GM13976 (cell line): ENCODE measurements around the gene PHF2.
A peak's percentile ranks its signal among the peaks of the same experiment; 100 is the strongest.

Experiments used
- DNase-seq: peaks from one replicate; pipeline ENCODE4 v3.0.0; 2012; ENCODE audit warnings: low spot score
- in situ Hi-C: fragments of 300-500 bp; cut with MboI; formaldehyde crosslinking; loops from one replicate; pipeline ENCODE4 v1.12.0; 2022; ENCODE audit warnings: low sequenced_read_pairs, mixed read lengths, inconsistent platforms; ENCODE audit not compliant: unreplicated experiment
- TF ChIP-seq, protein P1 (sequence below): IDR thresholded peaks from 2 replicates; pipeline ENCODE4 v1.5.1; 2012; ENCODE audit warnings: borderline replicate concordance, mild to moderate bottlenecking; ENCODE audit not compliant: insufficient read depth; ENCODE audit errors: extremely low read depth, missing control alignments, control extremely low read depth

PHF2 gene

DNA sequence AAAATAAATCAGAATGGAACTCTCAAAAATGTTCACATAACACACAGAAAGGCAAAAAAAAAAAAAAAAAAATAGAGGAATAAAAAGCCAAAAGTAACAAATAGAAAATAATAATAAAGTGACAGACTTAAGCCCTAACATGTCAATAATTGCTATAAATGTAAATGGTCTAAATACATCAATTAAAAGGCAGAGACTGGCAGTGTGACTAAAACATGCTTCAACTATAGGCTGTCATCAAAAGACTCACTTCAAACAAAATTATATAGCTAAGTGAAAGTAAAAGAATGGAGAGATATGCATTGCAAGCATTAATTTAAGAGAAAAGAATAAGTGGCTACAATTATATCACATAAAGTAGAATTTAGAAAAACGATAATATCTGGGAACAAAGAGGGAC, 114.2 kb downstream of the PHF2 start:
- DNase-seq, result no peak
- in situ Hi-C loops, result loop anchor here (25.0 kb wide), 1 partner anchor 272 kb away; the partner anchor contains the start of gene BARX1
- TF ChIP-seq, protein P1, sequence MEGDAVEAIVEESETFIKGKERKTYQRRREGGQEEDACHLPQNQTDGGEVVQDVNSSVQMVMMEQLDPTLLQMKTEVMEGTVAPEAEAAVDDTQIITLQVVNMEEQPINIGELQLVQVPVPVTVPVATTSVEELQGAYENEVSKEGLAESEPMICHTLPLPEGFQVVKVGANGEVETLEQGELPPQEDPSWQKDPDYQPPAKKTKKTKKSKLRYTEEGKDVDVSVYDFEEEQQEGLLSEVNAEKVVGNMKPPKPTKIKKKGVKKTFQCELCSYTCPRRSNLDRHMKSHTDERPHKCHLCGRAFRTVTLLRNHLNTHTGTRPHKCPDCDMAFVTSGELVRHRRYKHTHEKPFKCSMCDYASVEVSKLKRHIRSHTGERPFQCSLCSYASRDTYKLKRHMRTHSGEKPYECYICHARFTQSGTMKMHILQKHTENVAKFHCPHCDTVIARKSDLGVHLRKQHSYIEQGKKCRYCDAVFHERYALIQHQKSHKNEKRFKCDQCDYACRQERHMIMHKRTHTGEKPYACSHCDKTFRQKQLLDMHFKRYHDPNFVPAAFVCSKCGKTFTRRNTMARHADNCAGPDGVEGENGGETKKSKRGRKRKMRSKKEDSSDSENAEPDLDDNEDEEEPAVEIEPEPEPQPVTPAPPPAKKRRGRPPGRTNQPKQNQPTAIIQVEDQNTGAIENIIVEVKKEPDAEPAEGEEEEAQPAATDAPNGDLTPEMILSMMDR, result no peak

DNA sequence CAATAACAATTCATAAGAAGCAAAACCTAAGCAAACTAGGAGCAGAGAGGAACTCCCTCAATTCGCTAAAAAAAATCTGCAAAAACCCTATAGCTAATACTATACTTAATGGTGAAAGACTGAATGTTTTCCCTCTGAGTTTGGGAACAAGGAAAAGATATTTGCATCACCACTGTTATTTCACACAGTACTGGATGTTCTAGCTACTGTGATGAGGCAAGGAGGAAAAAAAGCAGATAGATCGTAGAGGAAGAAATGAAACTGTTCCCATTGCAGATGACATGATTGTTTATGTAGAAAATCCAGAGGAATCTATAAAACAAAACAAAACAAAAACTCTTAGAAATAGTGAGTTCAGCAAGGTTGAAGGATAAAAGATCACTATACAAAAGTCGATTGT, 116.7 kb downstream of the PHF2 start:
- no peak for DNase-seq
- in situ Hi-C loops, result loop anchor here (25.0 kb wide), 1 partner anchor 269 kb away; the partner anchor contains the start of gene BARX1
- TF ChIP-seq, protein P1, result no peak

DNA sequence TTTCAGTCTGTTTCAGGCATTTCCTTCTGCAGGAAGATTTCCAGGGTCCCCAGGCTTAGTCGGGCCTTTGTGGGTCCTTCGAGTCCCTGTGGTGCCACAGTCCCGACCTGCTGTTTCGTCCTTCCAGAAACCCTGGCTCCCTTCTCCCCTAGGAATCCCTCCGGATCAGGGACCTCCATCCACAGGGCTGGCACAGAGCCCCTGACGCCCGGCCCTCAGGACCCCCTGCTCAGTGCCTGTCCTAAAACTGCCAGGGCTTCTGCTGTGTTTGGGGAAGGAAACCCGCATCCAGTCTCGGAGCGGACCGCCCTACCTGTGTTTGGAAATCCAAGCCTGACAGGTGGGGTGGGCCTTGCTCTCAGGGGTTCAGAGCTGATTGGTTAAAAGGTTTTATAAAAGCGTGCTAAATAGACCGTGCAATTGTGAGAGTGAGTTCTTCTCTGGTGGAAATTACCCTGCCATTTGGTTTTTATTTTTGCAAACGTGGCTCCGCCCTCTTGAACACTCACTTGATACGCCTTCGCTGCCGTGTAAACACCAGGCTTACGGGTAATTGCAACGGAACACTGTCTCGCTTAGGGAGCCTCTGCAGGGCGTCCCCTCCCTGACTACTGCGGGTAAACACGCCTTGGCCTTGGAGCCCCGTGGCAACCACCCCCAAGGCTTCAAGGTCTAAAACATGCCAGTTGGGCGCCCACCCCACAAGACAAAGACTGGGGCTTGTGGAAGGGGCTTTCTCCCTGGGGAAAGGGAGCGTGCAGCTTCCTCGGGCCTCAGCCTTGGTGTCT, 121.2 kb downstream of the PHF2 start:
- in situ Hi-C loops, result loop anchor here (25.0 kb wide), 1 partner anchor 265 kb away; the partner anchor contains the start of gene BARX1
- DNase-seq, result peak; percentile 5
- TF ChIP-seq, protein P1, result no peak

DNA sequence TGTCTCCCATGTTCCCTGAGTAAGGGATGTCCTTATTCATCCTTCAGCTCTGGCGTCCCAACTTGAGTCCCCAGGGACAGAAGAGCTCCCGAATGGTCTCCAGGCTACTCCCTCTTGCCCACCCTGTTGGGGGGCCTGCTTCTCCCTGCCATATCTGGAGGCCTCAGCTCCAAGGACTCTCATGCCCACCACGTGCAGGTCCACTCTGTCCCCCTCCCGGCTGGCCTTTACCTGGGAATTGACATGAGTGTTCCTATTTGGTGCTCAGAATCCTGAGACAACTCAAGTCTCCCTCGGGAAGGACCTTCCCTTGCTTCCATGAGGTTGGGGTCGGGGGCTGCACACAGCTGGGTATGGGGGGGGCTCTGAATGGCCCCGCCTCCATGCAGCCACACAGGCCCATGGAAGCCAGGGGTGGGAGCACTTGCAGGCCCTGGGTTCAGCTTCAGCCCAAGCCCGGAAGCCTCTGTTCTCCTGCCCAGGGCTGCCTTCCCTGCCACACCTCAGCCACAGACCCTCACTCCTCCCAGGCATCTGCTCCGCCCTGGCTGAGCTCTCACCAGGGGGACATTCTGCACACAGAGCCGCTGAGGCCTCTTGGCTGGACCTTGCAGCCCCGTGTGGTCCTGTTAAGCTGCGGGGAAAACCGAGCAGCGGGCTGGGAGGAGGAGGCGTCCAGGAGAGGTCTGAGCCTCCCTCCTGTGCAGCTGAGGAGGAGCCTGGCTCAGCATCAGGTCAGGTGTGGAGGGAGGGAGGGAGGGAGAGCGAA, 121.9 kb downstream of the PHF2 start:
- in situ Hi-C loops, result loop anchor here (25.0 kb wide), 1 partner anchor 264 kb away; the partner anchor contains the start of gene BARX1

DNA sequence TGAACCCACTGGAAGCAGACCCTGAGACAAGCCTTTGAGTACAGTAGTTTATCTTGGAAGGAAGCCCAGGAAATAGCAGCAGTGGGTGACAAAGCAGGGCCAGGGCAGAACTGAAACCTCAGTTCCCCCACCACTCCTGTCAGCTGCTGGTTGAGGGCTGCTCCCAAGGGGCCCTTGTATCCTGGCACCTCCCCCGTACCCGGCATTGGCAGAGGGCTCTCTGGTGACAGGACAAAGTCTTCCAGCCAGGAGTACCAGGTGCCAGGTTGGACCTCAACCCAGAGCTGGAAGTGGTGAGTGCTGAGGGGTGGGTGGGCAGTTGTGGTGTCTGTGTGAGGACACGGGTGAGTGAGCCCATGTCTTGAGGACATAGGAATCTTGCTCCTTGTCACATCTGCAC, 123.3 kb downstream of the PHF2 start:
- TF ChIP-seq, protein P1, result no peak
- in situ Hi-C loops, result loop anchor here (25.0 kb wide), 1 partner anchor 263 kb away; the partner anchor contains the start of gene BARX1
- peak; percentile 8 for DNase-seq

More for the DNA sequence above, 121.9 kb downstream of the PHF2 start:
- TF ChIP-seq, protein P1, result no peak
- peak; percentile 16 for DNase-seq

DNA sequence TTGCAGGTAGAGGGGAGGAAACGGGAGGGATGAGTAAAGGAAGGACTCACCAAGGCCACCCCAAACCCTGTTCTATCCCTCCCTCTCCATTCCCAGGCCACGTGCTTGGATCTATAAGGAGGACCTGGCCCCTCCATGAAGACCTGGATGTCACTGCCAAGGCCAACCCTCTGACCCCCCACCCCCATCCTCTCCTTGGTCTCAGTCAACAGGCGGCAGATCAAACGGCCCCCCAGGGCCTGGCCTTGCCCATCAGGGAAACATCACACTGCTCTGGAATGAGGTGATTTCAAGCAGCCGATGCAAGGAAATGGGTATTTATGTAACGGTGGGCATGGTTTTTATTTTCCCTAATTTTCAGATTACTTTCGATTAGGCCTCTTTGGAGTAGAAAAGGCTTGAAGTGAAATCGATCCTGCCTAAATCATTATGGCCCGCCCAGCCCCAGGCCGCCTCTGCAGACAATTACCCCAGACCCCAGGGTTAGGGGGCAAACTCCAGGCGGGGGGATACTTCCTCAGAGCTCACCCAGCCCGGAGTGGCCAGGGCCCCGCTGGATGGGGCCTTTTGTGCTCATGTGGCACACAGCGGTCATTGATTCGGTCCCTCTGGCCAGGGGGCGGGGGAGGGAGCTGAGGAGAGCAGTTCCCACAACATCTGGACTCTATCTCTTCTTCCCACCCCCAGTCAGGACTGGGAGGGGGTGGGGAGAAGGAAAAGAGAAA, 125.3 kb downstream of the PHF2 start:
- DNase-seq, result peak; percentile 7
- in situ Hi-C loops, result no loop called here
- TF ChIP-seq, protein P1, result no peak
